HuH-7.5 (cell line): Measurements from ENCODE around the gene RIPOR3.
"Not testable (repeated sequence)": the region's sequence is repeated elsewhere in the genome, so short reads cannot be mapped to it uniquely, and the experiment has no call there.

Experiments used
- DNase-seq: peaks from one replicate; pipeline ENCODE4 v3.0.0; 2011; ENCODE audit warnings: low spot score

Gene RIPOR3

GRCh38 chr20:50554694-50555579 lies 136.4 kb downstream of the RIPOR3 start:
- no peak for DNase-seq

- DNase-seq: no peak
Measured at GRCh38 chr20:50552979-50553378, 138.4 kb downstream of the RIPOR3 start.

- no peak for DNase-seq
Measured at GRCh38 chr20:50551288-50551687, 140.1 kb downstream of the RIPOR3 start.

GRCh38 chr20:50550531-50550930 lies 140.8 kb downstream of the RIPOR3 start:
- no peak for DNase-seq

GRCh38 chr20:50548396-50548795 lies 142.9 kb downstream of the RIPOR3 start:
- DNase-seq: no peak

GRCh38 chr20:50547964-50548363 lies 143.4 kb downstream of the RIPOR3 start:
- DNase-seq: no peak

GRCh38 chr20:50546729-50547314 lies 144.5 kb downstream of the RIPOR3 start:
- DNase-seq: no peak

GRCh38 chr20:50545126-50545525 lies 146.2 kb downstream of the RIPOR3 start:
- DNase-seq: no peak

- no peak for DNase-seq
Measured at GRCh38 chr20:50543326-50543725, 148.0 kb downstream of the RIPOR3 start.

GRCh38 chr20:50541606-50542041 lies 149.7 kb downstream of the RIPOR3 start:
- no peak for DNase-seq

- no peak for DNase-seq
Measured at GRCh38 chr20:50540620-50541605, 150.4 kb downstream of the RIPOR3 start.

- not testable (repeated sequence) for DNase-seq
Measured at GRCh38 chr20:50539798-50540197, 151.5 kb downstream of the RIPOR3 start.

GRCh38 chr20:50538276-50538675 lies 153.1 kb downstream of the RIPOR3 start:
- DNase-seq: no peak

GRCh38 chr20:50537546-50538201 lies 153.7 kb downstream of the RIPOR3 start:
- no peak for DNase-seq

GRCh38 chr20:50536333-50536732 lies 155.0 kb downstream of the RIPOR3 start:
- DNase-seq: no peak
